Suprapubic skin (tissue), 4 donors: Measurements from ENCODE around the gene ZFP36L1. TPM values are rescaled to one million over a fixed set of nuclear protein-coding genes. Genes with fewer than 3 reads are reported as not detected.

Source experiments
- DNase-seq, 2 donors: peaks; one replicate each; pipeline ENCODE4 v3.0.0-alpha.2; 2019; ENCODE audit warnings: low spot score in 2 of 2
- H3K27ac ChIP-seq: fragments of 200-600 bp; sonication (generic); one replicate; pipeline ENCODE4 v1.5.1; 2019
- H3K27me3 ChIP-seq: fragments of 200-600 bp; sonication (generic); one replicate; pipeline ENCODE4 v1.5.1; 2019
- H3K36me3 ChIP-seq: fragments of 200-600 bp; sonication (generic); one replicate; pipeline ENCODE4 v1.5.1; 2019
- H3K4me1 ChIP-seq: fragments of 200-600 bp; sonication (generic); one replicate; pipeline ENCODE4 v1.5.1; 2019
- H3K4me3 ChIP-seq: fragments of 200-600 bp; sonication (generic); one replicate; pipeline ENCODE4 v1.5.1; 2019; ENCODE audit warnings: mild to moderate bottlenecking
- H3K9me3 ChIP-seq: fragments of 200-600 bp; sonication (generic); one replicate; pipeline ENCODE4 v1.5.1; 2019
- CTCF ChIP-seq, 2 donors: fragments of 200-600 bp in 1 of 2; fragments of 450-650 bp in 1 of 2; sonication (generic) in 1 of 2; IDR thresholded peaks; one replicate each; pipeline ENCODE4 v1.5.1; 2016 to 2019; ENCODE audit warnings: antibody characterized with exemption in 2 of 2, mild to moderate bottlenecking in 1 of 2, moderate library complexity in 1 of 2
- EP300 ChIP-seq: sonication (generic); formaldehyde crosslinking; IDR thresholded peaks from one replicate; pipeline ENCODE4 v1.6.1; 2017; ENCODE audit warnings: antibody characterized with exemption
- POLR2A ChIP-seq, 2 donors: fragments of 450-650 bp; IDR thresholded peaks; one replicate each; pipeline ENCODE4 v1.6.1; 2017; ENCODE audit warnings: antibody characterized with exemption in 2 of 2, mild to moderate bottlenecking in 2 of 2, moderate library complexity in 2 of 2
- POLR2AphosphoS5 ChIP-seq, 3 donors: sonication (generic); formaldehyde crosslinking; IDR thresholded peaks; one replicate each; pipeline ENCODE4 v1.6.1; 2017; ENCODE audit warnings: antibody characterized with exemption in 3 of 3
- WGBS: methylation state at CpG from one replicate; pipeline ENCODE4 v1.1.5; 2018; 5-methylcytosine and 5-hydroxymethylcytosine counted together
- total RNA-seq, 4 donors: library from RNA; depleted of rRNA; stranded (reverse); fragments of >200 nt; gene quantifications; one replicate each; pipeline ENCODE4 v1.1.0, GENCODE V29; 2016

Gene ZFP36L1
- total RNA-seq, 4 donors from 2014 or later: 1,382 to 1,995 (median 1,611) TPM

GRCh38 chr14:68815298-68816182, 22.7 kb upstream of the ZFP36L1 start:
- peak overlapping the region; percentile 59 for H3K4me3 ChIP-seq
- TF ChIP-seq EP300 (no peak), POLR2AphosphoS5 (IDR thresholded peaks at IDR 0.05) (no peak), POLR2A (IDR thresholded peaks at IDR 0.05) (no peak), CTCF (IDR thresholded peaks at IDR 0.05) (no peak)
- peaks cover 71% of the 10 kb centered on the region for H3K4me1 ChIP-seq

GRCh38 chr14:68814539-68815297, 21.9 kb upstream of the ZFP36L1 start:
- H3K4me1 ChIP-seq: peaks cover 67% of the 10 kb centered on the region

More at GRCh38 chr14:68815298-68816182, 22.7 kb upstream of the ZFP36L1 start:
- H3K36me3 ChIP-seq: no peaks in the 10 kb centered on the region
- H3K27me3 ChIP-seq: no peaks in the 10 kb centered on the region
- peak overlapping the region; percentile 99 for H3K27ac ChIP-seq
- WGBS: 72% methylated on average over 15 of the region's 16 CpGs
- DNase-seq: peak in 1 of 2 donors; percentile 77
- no peaks in the 10 kb centered on the region for H3K9me3 ChIP-seq

GRCh38 chr14:68814238-68814538, 21.3 kb upstream of the ZFP36L1 start:
- Histone ChIP-seq H3K9me3 (no peaks in the 10 kb centered on the region), H3K36me3 (no peaks in the 10 kb centered on the region), H3K4me1 (peaks cover 66% of the 10 kb centered on the region), H3K27ac (peak overlapping the region; percentile 99), H3K4me3 (peak overlapping the region; percentile 59), H3K27me3 (no peaks in the 10 kb centered on the region)
- TF ChIP-seq POLR2AphosphoS5 (IDR thresholded peaks at IDR 0.05): no peak
- no peak for TF ChIP-seq POLR2A (IDR thresholded peaks at IDR 0.05)
- no peak for TF ChIP-seq CTCF (IDR thresholded peaks at IDR 0.05)
- TF ChIP-seq EP300: no peak
- 40% methylated on average over 1 of the region's 2 CpGs for WGBS
- DNase-seq: no peak

More at GRCh38 chr14:68814539-68815297, 21.9 kb upstream of the ZFP36L1 start:
- WGBS: 5% methylated on average over 12 of the region's 12 CpGs
- Histone ChIP-seq H3K27me3 (no peaks in the 10 kb centered on the region), H3K9me3 (no peaks in the 10 kb centered on the region), H3K4me3 (peak overlapping the region; percentile 59), H3K36me3 (no peaks in the 10 kb centered on the region), H3K27ac (peak overlapping the region; percentile 99)
- no peak for TF ChIP-seq EP300
- no peak for TF ChIP-seq CTCF (IDR thresholded peaks at IDR 0.05)
- no peak for TF ChIP-seq POLR2AphosphoS5 (IDR thresholded peaks at IDR 0.05)
- no peak for TF ChIP-seq POLR2A (IDR thresholded peaks at IDR 0.05)
- peak in 1 of 2 donors; percentile 80 for DNase-seq

GRCh38 chr14:68813318-68813838, 20.5 kb upstream of the ZFP36L1 start:
- H3K4me1 ChIP-seq: peaks cover 71% of the 10 kb centered on the region
- no peaks in the 10 kb centered on the region for H3K36me3 ChIP-seq
- no peak overlapping the region for H3K4me3 ChIP-seq
- WGBS: 88% methylated on average over 5 of the region's 5 CpGs
- no peaks in the 10 kb centered on the region for H3K27me3 ChIP-seq
- no peaks in the 10 kb centered on the region for H3K9me3 ChIP-seq
- peak in 1 of 2 donors; percentile 65 for DNase-seq
- no peak for TF ChIP-seq EP300
- no peak for TF ChIP-seq POLR2AphosphoS5 (IDR thresholded peaks at IDR 0.05)
- TF ChIP-seq CTCF (IDR thresholded peaks at IDR 0.05): no peak
- no peak for TF ChIP-seq POLR2A (IDR thresholded peaks at IDR 0.05)
- peak overlapping the region; percentile 99 for H3K27ac ChIP-seq
